Tongue (tissue), 2 donors: Measurements from ENCODE around the gene ACTG1. TPM values are rescaled to one million over a fixed set of nuclear protein-coding genes. Genes with fewer than 3 reads are reported as not detected.

Source experiments
- DNase-seq: peaks from one replicate; pipeline ENCODE4 v3.0.0-alpha.2; 2015
- total RNA-seq: library from RNA; depleted of rRNA; stranded (reverse); fragments of >200 nt; gene quantifications from one replicate; pipeline ENCODE4 v1.2.3, GENCODE V29; 2014

The ACTG1 gene
- total RNA-seq, 1 donor from 2014 or later = 1,628 TPM

GRCh38 chr17:81516439-81516838 lies 3.8 kb upstream of the ACTG1 start:
- DNase-seq = no peak

- no peak for DNase-seq
Observed at GRCh38 chr17:81515530-81516041, 3.0 kb upstream of the ACTG1 start.

GRCh38 chr17:81514739-81515529 lies 2.3 kb upstream of the ACTG1 start:
- peak; percentile 90 for DNase-seq

GRCh38 chr17:81514489-81514738 lies 1.8 kb upstream of the ACTG1 start:
- no peak for DNase-seq

- peak; percentile 80 for DNase-seq
Observed at GRCh38 chr17:81513753-81514488, 1.3 kb upstream of the ACTG1 start.

- peak; percentile 77 for DNase-seq
Observed at GRCh38 chr17:81513372-81513752, 763 bp upstream of the ACTG1 start.

- no peak for DNase-seq
Observed at GRCh38 chr17:81511804-81512561, 616 bp downstream of the ACTG1 start.

- no peak for DNase-seq
Observed at GRCh38 chr17:81511554-81511803, 1.1 kb downstream of the ACTG1 start.

GRCh38 chr17:81510785-81511553 lies 1.6 kb downstream of the ACTG1 start:
- no peak for DNase-seq

GRCh38 chr17:81509972-81510784 lies 2.4 kb downstream of the ACTG1 start:
- no peak for DNase-seq

- DNase-seq = no peak
Observed at GRCh38 chr17:81509207-81509971, 3.2 kb downstream of the ACTG1 start.

GRCh38 chr17:81508639-81509206 lies 3.9 kb downstream of the ACTG1 start:
- no peak for DNase-seq

- no peak for DNase-seq
Observed at GRCh38 chr17:81503619-81504018, 9.0 kb downstream of the ACTG1 start.

GRCh38 chr17:81502471-81503017 lies 10.1 kb downstream of the ACTG1 start:
- DNase-seq = no peak

- no peak for DNase-seq
Observed at GRCh38 chr17:81500047-81500446, 12.6 kb downstream of the ACTG1 start.

GRCh38 chr17:81499601-81499970 lies 13.0 kb downstream of the ACTG1 start:
- no peak for DNase-seq

- DNase-seq = no peak
Observed at GRCh38 chr17:81498953-81499600, 13.5 kb downstream of the ACTG1 start.

GRCh38 chr17:81494626-81495377 lies 17.8 kb downstream of the ACTG1 start:
- peak; percentile 79 for DNase-seq
